ENCODE data around the gene TOM1.
A peak's percentile ranks its signal among the peaks of the same experiment; 100 is the strongest.

Gene TOM1

DNA sequence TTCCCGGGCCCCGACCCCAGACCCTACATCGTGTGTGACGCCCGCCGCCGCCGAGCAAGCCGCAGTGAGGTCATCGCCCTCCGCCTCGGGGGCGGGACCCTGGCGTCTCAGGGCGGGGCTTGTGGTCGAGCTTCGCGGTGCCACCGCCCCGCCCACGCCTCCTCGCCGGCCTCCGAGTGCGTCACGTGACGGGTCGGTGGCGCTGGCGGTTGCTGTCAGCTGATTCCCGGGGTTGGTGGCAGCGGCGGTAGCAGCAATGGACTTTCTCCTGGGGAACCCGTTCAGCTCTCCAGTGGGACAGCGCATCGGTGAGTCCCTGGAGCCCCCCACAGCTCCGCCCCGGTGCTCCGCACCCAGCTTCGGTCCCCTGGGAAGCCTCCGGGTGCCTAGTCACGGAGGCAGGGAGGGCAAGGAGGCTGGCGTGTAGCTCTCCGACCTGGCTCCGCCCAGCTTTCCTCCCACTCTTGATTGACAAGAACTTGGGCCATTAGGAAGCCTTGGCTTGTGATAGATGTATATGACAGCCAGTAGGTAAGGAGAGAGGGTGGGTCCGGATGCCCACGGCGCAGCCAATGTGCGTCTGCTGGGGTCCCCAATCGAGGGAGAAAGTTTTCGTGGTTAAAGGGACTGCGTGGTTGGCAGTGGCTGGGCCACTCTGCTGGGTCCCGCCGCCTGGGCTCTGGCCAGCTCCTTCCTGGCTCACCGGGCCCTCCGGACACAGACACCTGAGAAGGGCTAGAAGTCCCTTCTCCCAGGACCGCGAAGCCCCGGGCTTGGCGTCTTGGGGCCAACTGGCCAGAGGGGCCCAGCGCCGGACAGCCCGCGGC lies at the start of gene TOM1:
TOM1 (plus strand) TSS at position 222 of the 827 bp plus-strand sequence; CDS start at position 257, 35 bp downstream.
- peak; percentile 94 for DNase-seq (ENCODE audit: low spot score)
- TF ChIP-seq CTCF (IDR thresholded peaks at IDR 0.05; ENCODE audit: extremely low read depth, missing control alignments) = no peak

- no peak for DNase-seq (ENCODE audit: low spot score)
- no peak for TF ChIP-seq CTCF (IDR thresholded peaks at IDR 0.05; ENCODE audit: extremely low read depth, missing control alignments)
Measured at GRCh38 chr22:35250156-35250555, 49.5 kb upstream of the TOM1 start.

- no peak for TF ChIP-seq CTCF (IDR thresholded peaks at IDR 0.05; ENCODE audit: extremely low read depth, missing control alignments)
Measured at GRCh38 chr22:35253946-35254345, 45.7 kb upstream of the TOM1 start.

GRCh38 chr22:35257002-35257320 lies 42.7 kb upstream of the TOM1 start:
- peak; percentile 14 for DNase-seq (ENCODE audit: low spot score)
- TF ChIP-seq CTCF (IDR thresholded peaks at IDR 0.05; ENCODE audit: extremely low read depth, missing control alignments) = no peak

More at GRCh38 chr22:35253946-35254345, 45.7 kb upstream of the TOM1 start:
- no peak for DNase-seq (ENCODE audit: low spot score)

GRCh38 chr22:35257321-35258190 lies 42.1 kb upstream of the TOM1 start, which contains the start of gene HMGXB4:
Gene HMGXB4 (plus strand): TSS chr22:35257493. CDS start chr22:35262391, 4,898 bp downstream.
- peak; percentile 20 for TF ChIP-seq CTCF (IDR thresholded peaks at IDR 0.05; ENCODE audit: extremely low read depth, missing control alignments)
- DNase-seq (ENCODE audit: low spot score) = peak; percentile 94

DNA sequence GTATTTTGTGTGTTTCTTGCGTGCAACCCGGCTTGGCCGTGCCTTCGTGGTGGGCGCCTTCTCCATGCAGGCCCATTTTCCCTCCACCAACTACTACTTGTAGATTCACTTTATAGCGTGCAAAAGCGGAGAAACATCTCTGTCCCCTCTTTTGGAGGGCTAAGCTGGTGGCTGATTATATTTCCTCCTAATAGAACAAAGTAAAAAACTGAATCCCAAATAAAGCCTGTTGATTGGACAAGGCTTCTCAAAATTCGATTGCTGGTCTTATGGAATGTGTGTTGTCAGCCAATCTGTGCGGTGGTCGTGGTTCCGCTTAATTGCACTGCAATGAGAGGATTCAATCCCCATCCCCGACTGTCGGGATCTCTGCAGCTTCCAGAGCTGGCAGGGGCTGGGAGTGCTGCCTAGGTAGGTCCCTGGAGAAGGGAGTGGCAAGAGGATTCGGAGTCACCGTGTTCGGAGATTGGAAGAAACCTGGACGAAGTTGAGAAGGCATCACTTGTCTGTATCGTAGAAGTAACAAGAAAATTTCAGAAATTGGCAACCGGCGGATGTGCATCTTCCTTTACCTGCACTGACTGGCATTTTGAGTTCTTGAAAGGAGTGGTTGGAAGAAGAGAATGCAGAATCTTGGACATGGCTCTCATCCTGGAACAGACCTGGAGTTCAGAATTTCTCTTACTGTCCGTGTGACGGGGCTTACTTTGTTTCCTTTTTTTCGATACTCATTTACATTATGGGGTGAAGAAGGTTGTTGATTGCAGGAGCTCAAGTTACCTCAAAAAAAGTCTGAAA lies 41.3 kb upstream of the TOM1 start:
- DNase-seq (ENCODE audit: low spot score) = no peak

More for the DNA sequence above, 41.3 kb upstream of the TOM1 start:
- no peak for TF ChIP-seq CTCF (IDR thresholded peaks at IDR 0.05; ENCODE audit: extremely low read depth, missing control alignments)
